Activated CD8-positive, alpha-beta memory T cell treated with anti-CD3 and anti-CD28 coated beads for 24 hours (primary cell): ENCODE measurements around the gene BARHL1.
"Not testable (repeated sequence)": the region's sequence is repeated elsewhere in the genome, so short reads cannot be mapped to it uniquely, and the experiment has no call there.

ENCODE experiments used
- DNase-seq: peaks from one replicate; pipeline ENCODE4 v3.0.0-alpha.2; 2020

Gene BARHL1

GRCh38 chr9:132557159-132557558 lies 25.2 kb upstream of the BARHL1 start:
- no peak for DNase-seq

- DNase-seq, result no peak
Observed at GRCh38 chr9:132559711-132560110, 22.7 kb upstream of the BARHL1 start.

GRCh38 chr9:132560616-132561202 lies 21.7 kb upstream of the BARHL1 start:
- no peak for DNase-seq

GRCh38 chr9:132562306-132562573 lies 20.2 kb upstream of the BARHL1 start:
- no peak for DNase-seq

GRCh38 chr9:132564526-132564925 lies 17.9 kb upstream of the BARHL1 start:
- no peak for DNase-seq

- not testable (repeated sequence) for DNase-seq
Observed at GRCh38 chr9:132568787-132569186, 13.6 kb upstream of the BARHL1 start.

GRCh38 chr9:132571806-132572600 lies 10.4 kb upstream of the BARHL1 start:
- no peak for DNase-seq

- DNase-seq, result no peak
Observed at GRCh38 chr9:132572921-132573320, 9.5 kb upstream of the BARHL1 start.

GRCh38 chr9:132575005-132575609 lies 7.3 kb upstream of the BARHL1 start:
- no peak for DNase-seq

GRCh38 chr9:132575811-132576210 lies 6.6 kb upstream of the BARHL1 start:
- no peak for DNase-seq

- DNase-seq, result no peak
Observed at GRCh38 chr9:132577119-132577518, 5.3 kb upstream of the BARHL1 start.

- DNase-seq, result no peak
Observed at GRCh38 chr9:132578367-132578932, 4.0 kb upstream of the BARHL1 start.

GRCh38 chr9:132579427-132579798 lies 3.0 kb upstream of the BARHL1 start:
- no peak for DNase-seq

GRCh38 chr9:132582786-132583583 lies 579 bp downstream of the BARHL1 start:
- no peak for DNase-seq

- no peak for DNase-seq
Observed at GRCh38 chr9:132583584-132584304, 1.3 kb downstream of the BARHL1 start.

GRCh38 chr9:132584601-132585560 lies 2.5 kb downstream of the BARHL1 start:
- no peak for DNase-seq

GRCh38 chr9:132585954-132586829 lies 3.8 kb downstream of the BARHL1 start:
- no peak for DNase-seq

GRCh38 chr9:132586830-132587591 lies 4.6 kb downstream of the BARHL1 start:
- DNase-seq, result no peak

GRCh38 chr9:132587592-132587955 lies 5.2 kb downstream of the BARHL1 start:
- no peak for DNase-seq

- no peak for DNase-seq
Observed at GRCh38 chr9:132588098-132588497, 5.7 kb downstream of the BARHL1 start.
